GM21717 (cell line): Measurements from ENCODE around the gene OR1F1.
"Not testable (repeated sequence)": the region's sequence is repeated elsewhere in the genome, so short reads cannot be mapped to it uniquely, and the experiment has no call there.

ENCODE experiments used
- ATAC-seq: cut with Tn5 transposase; IDR thresholded peaks from one replicate; pipeline ENCODE4 v1.9.1; 2021; ENCODE audit warnings: mild to moderate bottlenecking, moderate library complexity; ENCODE audit not compliant: unreplicated experiment

OR1F1 gene

GRCh38 chr16:3150346-3151218 is 37.4 kb upstream of the OR1F1 start:
- peak; percentile 64 for ATAC-seq

GRCh38 chr16:3152027-3152276 is 36.1 kb upstream of the OR1F1 start:
- ATAC-seq, result no peak

- no peak for ATAC-seq
These were observed 35.6 kb upstream of the OR1F1 start for GRCh38 chr16:3152277-3152990.

- ATAC-seq, result no peak
These were observed 35.0 kb upstream of the OR1F1 start for GRCh38 chr16:3152991-3153368.

- no peak for ATAC-seq
These were observed 32.8 kb upstream of the OR1F1 start for GRCh38 chr16:3155181-3155580.

GRCh38 chr16:3155972-3156371 is 32.0 kb upstream of the OR1F1 start:
- ATAC-seq, result no peak

GRCh38 chr16:3157229-3158025 is 30.6 kb upstream of the OR1F1 start:
- ATAC-seq, result no peak

- no peak for ATAC-seq
These were observed 29.9 kb upstream of the OR1F1 start for GRCh38 chr16:3158026-3158509.

- ATAC-seq, result no peak
These were observed 29.3 kb upstream of the OR1F1 start for GRCh38 chr16:3158510-3159314.

GRCh38 chr16:3161235-3162018 is 26.6 kb upstream of the OR1F1 start:
- ATAC-seq, result no peak

GRCh38 chr16:3164121-3164991 is 23.6 kb upstream of the OR1F1 start:
- no peak for ATAC-seq

- no peak for ATAC-seq
These were observed 22.7 kb upstream of the OR1F1 start for GRCh38 chr16:3165111-3165822.

- ATAC-seq, result no peak
These were observed 21.5 kb upstream of the OR1F1 start for GRCh38 chr16:3166505-3166886.

- ATAC-seq, result not testable (repeated sequence)
These were observed 19.3 kb upstream of the OR1F1 start for GRCh38 chr16:3168729-3169128.

GRCh38 chr16:3170440-3171180 is 17.4 kb upstream of the OR1F1 start:
- no peak for ATAC-seq

- no peak for ATAC-seq
These were observed 16.7 kb upstream of the OR1F1 start for GRCh38 chr16:3171181-3171854.
